Activated CD4-positive, alpha-beta memory T cell treated with anti-CD3 and anti-CD28 coated beads, Interleukin-2, amount 10 ng/mL, durations not matched to agents 7 days and 5 days (primary cell): Measurements from ENCODE around the gene C15orf62. TPM values are rescaled to one million over a fixed set of nuclear protein-coding genes. Genes with fewer than 3 reads are reported as not detected.

Experiments used
- CTCF ChIA-PET: fragments of 350-600 bp; sonication (Branson Sonifier 250); formaldehyde crosslinking; loops from one replicate; lab custom pipeline; 2021; ENCODE audit warnings: antibody characterized with exemption, inconsistent platforms; lab: Charles Lee
- POLR2A ChIA-PET: fragments of 350-600 bp; sonication (Branson Sonifier 250); formaldehyde crosslinking; loops from one replicate; lab custom pipeline; 2021; ENCODE audit warnings: antibody characterized with exemption; lab: Charles Lee
- DNase-seq: peaks from one replicate; pipeline ENCODE4 v3.0.0-alpha.2; 2020
- H3K27ac Mint-ChIP-seq: one replicate; pipeline ENCODE4 v1.8.0; 2021; ENCODE audit warnings: mild to moderate bottlenecking, mixed read lengths
- H3K27me3 Mint-ChIP-seq: one replicate; pipeline ENCODE4 v1.8.0; 2021; ENCODE audit warnings: mixed read lengths
- H3K36me3 Mint-ChIP-seq: one replicate; pipeline ENCODE4 v1.8.0; 2021; ENCODE audit warnings: low read depth, mixed read lengths
- H3K4me1 Mint-ChIP-seq: one replicate; pipeline ENCODE4 v1.8.0; 2021; ENCODE audit warnings: mixed read lengths
- H3K4me3 Mint-ChIP-seq: one replicate; pipeline ENCODE4 v1.8.0; 2021; ENCODE audit warnings: mild to moderate bottlenecking, mixed read lengths
- H3K9me3 Mint-ChIP-seq: one replicate; pipeline ENCODE4 v1.8.0; 2021; ENCODE audit warnings: mixed read lengths
- total RNA-seq, 2 experiments: library from RNA; stranded (reverse); gene quantifications; one replicate each; pipeline ENCODE4 v1.2.3, GENCODE V29; 2021

C15orf62 gene, protein sequence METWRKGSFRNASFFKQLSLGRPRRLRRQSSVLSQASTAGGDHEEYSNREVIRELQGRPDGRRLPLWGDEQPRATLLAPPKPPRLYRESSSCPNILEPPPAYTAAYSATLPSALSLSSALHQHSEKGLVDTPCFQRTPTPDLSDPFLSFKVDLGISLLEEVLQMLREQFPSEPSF
- 1 to 10 TPM; 1.1 to 1.2 TPM for total RNA-seq

DNA sequence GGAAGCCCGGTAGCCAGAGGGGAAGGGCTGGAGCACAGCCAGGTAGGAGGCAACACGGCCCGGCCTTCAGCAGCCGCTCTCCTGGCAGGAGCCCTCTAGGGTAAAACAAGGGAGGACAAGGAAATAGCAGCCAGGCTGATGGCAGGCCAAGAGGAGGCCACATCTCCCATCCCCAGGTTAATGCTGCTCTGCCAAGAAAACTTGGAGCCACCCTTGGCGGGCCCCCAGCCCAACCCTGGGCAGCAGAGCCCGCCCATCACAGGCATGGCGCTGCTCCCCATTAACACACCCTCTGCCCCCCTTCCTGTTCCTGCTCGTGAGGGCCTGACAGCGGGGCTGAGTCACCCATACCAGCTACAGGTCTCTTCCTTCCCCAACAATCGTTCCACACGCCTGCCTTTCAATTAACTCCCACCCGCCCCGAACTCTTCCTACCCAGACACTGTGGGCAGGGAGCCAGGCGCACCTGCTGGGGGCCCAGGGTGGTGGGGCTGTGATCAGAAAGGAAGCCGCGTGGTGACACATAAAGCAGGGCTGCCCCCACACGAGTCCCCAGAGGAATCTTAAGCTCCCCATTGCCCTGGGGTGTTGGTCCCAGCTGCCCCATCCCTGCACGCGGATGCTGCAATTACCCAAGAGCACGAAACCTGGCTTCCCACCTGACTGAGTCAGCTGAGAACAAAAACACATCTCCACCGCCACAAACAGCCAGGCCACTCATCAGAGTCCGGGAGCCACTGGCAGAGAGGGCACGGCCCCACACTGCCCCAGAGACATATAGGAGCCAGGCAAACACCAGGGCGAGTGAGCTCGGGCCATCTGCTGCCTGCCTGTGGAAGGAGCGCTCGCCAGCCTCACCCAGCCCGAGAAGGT is at the start of gene C15orf62:
Gene C15orf62 (plus strand): TSS at position 707 of the 873 bp plus-strand sequence. CDS start 516 bp downstream, outside the sequence.
- H3K27me3 Mint-ChIP-seq = no peaks in the 10 kb centered on the region
- no peak within 1 kb of the TSS for H3K4me3 Mint-ChIP-seq
- no peaks in the 10 kb centered on the region for H3K9me3 Mint-ChIP-seq
- peaks cover 39% of the 10 kb centered on the region for H3K4me1 Mint-ChIP-seq
- CTCF ChIA-PET = interaction anchor here (0.6 to 1.0 kb wide), 2 partner anchors 10 to 90 kb away, joined by 3 read pairs; no protein-coding TSS in a partner anchor
- peak within 1 kb of the TSS; percentile 62 for H3K27ac Mint-ChIP-seq
- POLR2A ChIA-PET = interaction anchor here (0.6 to 3.0 kb wide), 8 partner anchors 12 to 132 kb away, joined by 3 to 11 read pairs (median 4); partner anchors contain the start of genes DNAJC17, RAD51 and ZFYVE19
- no peak for DNase-seq
- peaks cover 17% of the 10 kb centered on the region for H3K36me3 Mint-ChIP-seq

GRCh38 chr15:40721701-40722100 is 48.1 kb upstream of the C15orf62 start:
- Mint-ChIP-seq H3K27ac (no peak overlapping the region), H3K27me3 (no peaks in the 10 kb centered on the region), H3K9me3 (no peaks in the 10 kb centered on the region), H3K36me3 (peaks cover 54% of the 10 kb centered on the region), H3K4me3 (no peak overlapping the region), H3K4me1 (peaks cover 16% of the 10 kb centered on the region)
- DNase-seq = no peak
- CTCF ChIA-PET = no interaction called here
- POLR2A ChIA-PET = no interaction called here

- POLR2A ChIA-PET = interaction anchor here (1.8 kb wide), 1 partner anchor 41 kb away, joined by 5 read pairs; the partner anchor contains the start of gene GCHFR
- peaks cover 52% of the 10 kb centered on the region for H3K36me3 Mint-ChIP-seq
- peak overlapping the region; percentile 41 for H3K27ac Mint-ChIP-seq
- H3K4me3 Mint-ChIP-seq = no peak overlapping the region
- no peaks in the 10 kb centered on the region for H3K27me3 Mint-ChIP-seq
- DNase-seq = no peak
- H3K4me1 Mint-ChIP-seq = peaks cover 16% of the 10 kb centered on the region
- no peaks in the 10 kb centered on the region for H3K9me3 Mint-ChIP-seq
- CTCF ChIA-PET = no interaction called here
Measured at GRCh38 chr15:40722354-40722753, 47.4 kb upstream of the C15orf62 start.

- ChIA-PET CTCF (interaction anchor here (1.1 kb wide), 1 partner anchor 28 kb away, joined by 3 read pairs; the partner anchor contains the start of gene RAD51), POLR2A (interaction anchor here (0.7 to 1.8 kb wide), 3 partner anchors 16 to 46 kb away, joined by 3 to 5 read pairs (median 3); partner anchors contain the start of gene GCHFR)
- H3K27ac Mint-ChIP-seq = no peak overlapping the region
- peaks cover 49% of the 10 kb centered on the region for H3K36me3 Mint-ChIP-seq
- H3K9me3 Mint-ChIP-seq = no peaks in the 10 kb centered on the region
- no peak for DNase-seq
- no peaks in the 10 kb centered on the region for H3K27me3 Mint-ChIP-seq
- no peak overlapping the region for H3K4me3 Mint-ChIP-seq
- H3K4me1 Mint-ChIP-seq = peaks cover 16% of the 10 kb centered on the region
Measured at GRCh38 chr15:40722934-40723333, 46.8 kb upstream of the C15orf62 start.

DNA sequence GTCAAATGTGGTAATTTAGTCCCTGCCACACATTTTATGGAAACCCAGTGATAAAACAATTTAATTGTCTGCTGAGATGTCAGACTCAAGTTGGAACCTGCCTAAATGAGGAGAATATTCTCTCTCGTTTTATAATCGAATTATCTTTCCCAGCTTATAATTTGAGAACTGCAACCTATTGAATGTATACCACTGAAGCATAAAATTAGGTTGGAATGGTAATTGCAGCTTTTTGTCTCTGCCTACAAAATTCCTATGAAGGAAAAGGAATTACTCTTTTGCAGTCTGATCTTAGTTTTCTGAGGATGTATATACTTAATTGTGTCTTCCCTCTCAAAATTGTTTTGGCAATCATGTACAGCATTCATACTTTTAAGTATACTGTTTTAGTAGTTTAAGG is 45.9 kb upstream of the C15orf62 start:
- Mint-ChIP-seq H3K9me3 (no peaks in the 10 kb centered on the region), H3K27me3 (no peaks in the 10 kb centered on the region), H3K36me3 (peaks cover 48% of the 10 kb centered on the region), H3K4me3 (no peak overlapping the region), H3K4me1 (peaks cover 16% of the 10 kb centered on the region), H3K27ac (no peak overlapping the region)
- CTCF ChIA-PET = interaction anchor here (0.6 to 1.1 kb wide), 3 partner anchors 23 to 54 kb away, joined by 3 to 6 read pairs (median 3); partner anchors contain the start of gene RAD51
- POLR2A ChIA-PET = interaction anchor here (0.7 to 1.8 kb wide), 5 partner anchors 15 to 51 kb away, joined by 3 to 5 read pairs (median 3); partner anchors contain the start of gene GCHFR
- no peak for DNase-seq

DNA sequence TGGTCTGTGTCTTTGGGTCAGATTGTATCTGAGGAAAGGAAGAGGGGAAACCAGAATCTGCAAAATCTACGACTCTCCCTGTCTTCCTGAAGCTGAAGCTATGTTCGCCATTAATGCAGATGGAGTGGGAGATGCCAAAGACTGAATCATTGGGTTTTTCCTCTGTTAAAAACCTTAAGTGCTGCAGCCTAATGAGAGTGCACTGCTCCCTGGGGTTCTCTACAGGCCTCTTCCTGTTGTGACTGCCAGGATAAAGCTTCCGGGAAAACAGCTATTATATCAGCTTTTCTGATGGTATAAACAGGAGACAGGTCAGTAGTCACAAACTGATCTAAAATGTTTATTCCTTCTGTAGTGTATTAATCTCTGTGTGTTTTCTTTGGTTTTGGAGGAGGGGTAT is 38.7 kb upstream of the C15orf62 start:
- Mint-ChIP-seq H3K27ac (peak overlapping the region; percentile 4), H3K4me1 (no peaks in the 10 kb centered on the region), H3K9me3 (no peaks in the 10 kb centered on the region), H3K4me3 (no peak overlapping the region), H3K36me3 (peaks cover 61% of the 10 kb centered on the region), H3K27me3 (no peaks in the 10 kb centered on the region)
- ChIA-PET POLR2A (interaction anchor here (1.4 to 2.1 kb wide), 2 partner anchors 17 to 36 kb away, joined by 4 to 15 read pairs; partner anchors contain the start of gene RAD51), CTCF (interaction anchor here (1.1 to 3.4 kb wide), 3 partner anchors 13 to 163 kb away, joined by 3 to 13 read pairs (median 6); partner anchors contain the start of gene VPS18)
- no peak for DNase-seq

DNA sequence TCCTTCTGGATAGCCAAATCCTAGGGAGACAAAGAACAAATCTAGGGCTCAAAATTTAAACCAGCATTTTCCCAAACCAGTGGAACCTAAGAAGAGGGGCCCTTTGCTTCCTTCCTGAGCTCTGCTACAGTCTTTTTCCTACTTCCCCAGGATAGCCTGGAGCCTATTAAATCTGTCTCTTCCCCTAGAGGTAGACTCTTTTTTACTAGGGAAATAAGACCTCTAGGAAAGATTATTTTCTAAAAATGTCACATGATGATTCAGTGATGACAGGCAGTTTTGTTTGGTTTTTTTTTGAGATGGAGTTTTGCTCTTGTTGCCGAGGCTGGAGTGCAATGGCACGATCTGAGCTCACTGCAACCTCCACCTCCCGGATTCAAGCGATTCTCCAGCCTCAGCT is 33.2 kb upstream of the C15orf62 start:
- no peak overlapping the region for H3K4me3 Mint-ChIP-seq
- no peaks in the 10 kb centered on the region for H3K27me3 Mint-ChIP-seq
- ChIA-PET CTCF (interaction anchor here (2.1 to 2.3 kb wide), 2 partner anchors 8 to 58 kb away, joined by 5 to 9 read pairs; no protein-coding TSS in a partner anchor), POLR2A (interaction anchor here (1.0 to 2.2 kb wide), 3 partner anchors 7 to 24 kb away, joined by 3 to 8 read pairs (median 4); no protein-coding TSS in a partner anchor)
- peaks cover 2% of the 10 kb centered on the region for H3K4me1 Mint-ChIP-seq
- no peak overlapping the region for H3K27ac Mint-ChIP-seq
- DNase-seq = no peak
- no peaks in the 10 kb centered on the region for H3K9me3 Mint-ChIP-seq
- H3K36me3 Mint-ChIP-seq = peaks cover 71% of the 10 kb centered on the region

DNA sequence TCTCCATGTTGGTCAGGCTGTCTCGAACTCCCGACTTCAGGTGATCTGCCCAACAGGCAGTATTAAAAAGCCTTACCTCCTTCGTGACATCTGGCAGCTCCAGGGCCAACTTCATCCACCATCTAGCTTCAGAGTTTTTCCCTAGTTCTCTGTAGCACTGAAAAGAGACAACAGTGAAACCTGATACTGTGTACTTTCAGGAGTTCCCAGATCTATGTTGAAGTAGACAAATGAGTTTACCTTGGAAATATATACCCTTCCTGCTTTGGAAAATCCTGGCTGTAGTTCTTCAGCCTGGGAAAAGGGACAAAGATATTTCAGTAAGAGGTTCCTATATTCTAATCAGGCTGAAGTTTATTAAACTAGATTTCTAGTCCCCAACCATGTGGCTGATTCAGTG is 32.7 kb upstream of the C15orf62 start:
- Mint-ChIP-seq H3K36me3 (peaks cover 66% of the 10 kb centered on the region), H3K4me3 (no peak overlapping the region), H3K9me3 (no peaks in the 10 kb centered on the region), H3K27ac (no peak overlapping the region), H3K27me3 (no peaks in the 10 kb centered on the region), H3K4me1 (peaks cover 2% of the 10 kb centered on the region)
- ChIA-PET CTCF (interaction anchor here (2.1 kb wide), 1 partner anchor 7 kb away, joined by 9 read pairs; no protein-coding TSS in a partner anchor), POLR2A (interaction anchor here (1.0 to 3.6 kb wide), 4 partner anchors 7 to 168 kb away, joined by 3 to 17 read pairs (median 6); partner anchors contain the start of genes RAD51 and RPUSD2)
- no peak for DNase-seq

DNA sequence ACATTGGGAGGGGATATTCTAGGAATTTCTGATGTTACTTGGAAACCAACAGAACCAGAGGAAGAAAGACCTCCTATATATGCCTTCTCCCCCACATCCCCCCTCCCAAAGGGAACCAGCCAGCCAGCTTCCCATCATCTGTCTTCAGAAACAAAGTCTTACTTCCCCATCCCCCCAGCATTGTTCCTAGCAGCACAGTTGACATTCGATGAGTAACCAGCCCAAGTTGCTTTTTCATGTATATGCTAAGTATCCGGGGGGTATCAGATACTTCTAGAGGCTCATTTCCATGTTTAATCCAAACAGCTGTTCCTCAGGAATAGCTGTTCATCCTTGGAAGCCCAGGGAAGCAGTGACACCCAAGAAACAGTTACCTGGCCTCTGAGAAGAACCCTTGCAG is 30.7 kb upstream of the C15orf62 start:
- POLR2A ChIA-PET = interaction anchor here (1.1 to 3.6 kb wide), 4 partner anchors 9 to 43 kb away, joined by 3 to 17 read pairs (median 4); partner anchors contain the start of gene RAD51
- no peaks in the 10 kb centered on the region for H3K9me3 Mint-ChIP-seq
- H3K27me3 Mint-ChIP-seq = no peaks in the 10 kb centered on the region
- no peak overlapping the region for H3K27ac Mint-ChIP-seq
- peaks cover 20% of the 10 kb centered on the region for H3K4me1 Mint-ChIP-seq
- CTCF ChIA-PET = interaction anchor here (2.5 kb wide), 1 partner anchor 43 kb away, joined by 7 read pairs; no protein-coding TSS in a partner anchor
- no peak overlapping the region for H3K4me3 Mint-ChIP-seq
- H3K36me3 Mint-ChIP-seq = peaks cover 70% of the 10 kb centered on the region
- no peak for DNase-seq

- peaks cover 28% of the 10 kb centered on the region for H3K4me1 Mint-ChIP-seq
- H3K4me3 Mint-ChIP-seq = no peak overlapping the region
- no peak overlapping the region for H3K27ac Mint-ChIP-seq
- no peaks in the 10 kb centered on the region for H3K9me3 Mint-ChIP-seq
- ChIA-PET CTCF (interaction anchor here (1.4 to 2.5 kb wide), 2 partner anchors 42 to 155 kb away, joined by 4 to 7 read pairs; no protein-coding TSS in a partner anchor), POLR2A (interaction anchor here (1.1 to 3.6 kb wide), 4 partner anchors 8 to 44 kb away, joined by 3 to 17 read pairs (median 3); partner anchors contain the start of gene RAD51)
- H3K36me3 Mint-ChIP-seq = peaks cover 70% of the 10 kb centered on the region
- no peaks in the 10 kb centered on the region for H3K27me3 Mint-ChIP-seq
- DNase-seq = no peak
Measured at GRCh38 chr15:40739854-40740253, 29.9 kb upstream of the C15orf62 start.

DNA sequence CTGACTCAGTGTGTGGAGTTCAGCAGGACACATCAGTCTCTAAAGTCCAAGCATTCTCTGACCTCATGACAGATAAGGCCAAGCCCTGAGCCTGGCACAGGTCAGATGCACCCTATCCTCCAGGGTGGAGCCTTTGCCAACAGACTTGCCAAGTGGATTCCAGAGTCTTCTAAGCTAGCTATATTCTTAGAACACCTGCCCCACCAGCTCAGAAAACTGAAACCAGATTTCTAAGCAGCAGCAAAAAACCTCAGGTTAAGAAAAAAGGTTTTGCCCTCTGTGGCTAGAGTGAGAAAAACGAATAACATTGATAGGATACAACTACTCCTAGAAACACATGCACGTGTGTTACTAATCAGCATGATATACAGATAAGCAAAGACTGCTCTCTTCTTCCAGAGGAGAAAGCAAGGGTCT is 26.3 kb upstream of the C15orf62 start:
- ChIA-PET CTCF (interaction anchor here (0.6 to 3.6 kb wide), 18 partner anchors 8 to 404 kb away, joined by 3 to 44 read pairs (median 6); partner anchors contain the start of genes GCHFR, RAD51, RMDN3 and VPS18), POLR2A (interaction anchor here (0.8 to 5.2 kb wide), 18 partner anchors 8 to 1229 kb away, joined by 3 to 51 read pairs (median 5); partner anchors contain the start of genes BAHD1, EHD4, GCHFR and NUSAP1)
- Mint-ChIP-seq H3K36me3 (peaks cover 55% of the 10 kb centered on the region), H3K9me3 (no peaks in the 10 kb centered on the region), H3K4me1 (peaks cover 48% of the 10 kb centered on the region), H3K27ac (peak overlapping the region; percentile 95), H3K27me3 (no peaks in the 10 kb centered on the region), H3K4me3 (peak overlapping the region; percentile 53)
- peak; percentile 36 for DNase-seq
